GM12878 (cell line): Measurements from ENCODE around the gene RCC1.
"Not testable (repeated sequence)": the region's sequence is repeated elsewhere in the genome, so short reads cannot be mapped to it uniquely, and the experiment has no call there.

ENCODE experiments used
- BHLHE40 ChIP-seq, 2 experiments: fragments of 450-650 bp in 1 of 2; IDR thresholded peaks; 2 replicates each; pipeline ENCODE4 v1.6.1; 2011 to 2017; ENCODE audit warnings: low read depth in 2 of 2, borderline replicate concordance in 1 of 2, improper control_type of control experiment in 1 of 2, low read length in 1 of 2, mild to moderate bottlenecking in 1 of 2
- CHD2 ChIP-seq: IDR thresholded peaks from 2 replicates; pipeline ENCODE4 v1.6.1; 2011; ENCODE audit warnings: low read depth, low read length, improper control_type of control experiment, borderline replicate concordance
- CTCF ChIP-seq, 3 experiments: IDR thresholded peaks in 2 of 3; conservative IDR thresholded peaks in 1 of 3; 2 replicates each; pipeline ENCODE4 v1.5.1; 2011; ENCODE audit warnings: low read depth in 3 of 3, low read length in 3 of 3, mild to moderate bottlenecking in 3 of 3, control low read depth in 2 of 3, moderate library complexity in 2 of 3, inconsistent platforms in 1 of 3, mixed read lengths in 1 of 3; ENCODE audit not compliant: control insufficient read depth in 2 of 3, insufficient read depth in 1 of 3; ENCODE audit errors: extremely low read depth in 1 of 3
- ELK1 ChIP-seq: IDR thresholded peaks from 2 replicates; pipeline ENCODE4 v1.6.1; 2012; ENCODE audit warnings: low read depth, low read length, improper control_type of control experiment
- POLR2A ChIP-seq: IDR thresholded peaks from 2 replicates; pipeline ENCODE4 v1.6.1; 2011; ENCODE audit warnings: low read depth, mild to moderate bottlenecking, low read length
- POLR2AphosphoS5 ChIP-seq: IDR thresholded peaks from 2 replicates; pipeline ENCODE4 v1.6.1; 2011; ENCODE audit warnings: mild to moderate bottlenecking, low read length, inconsistent platforms
- RELA ChIP-seq: fragments of 450-650 bp; IDR thresholded peaks from 2 replicates; pipeline ENCODE4 v1.8.0; 2014; ENCODE audit warnings: borderline replicate concordance; ENCODE audit not compliant: partially characterized antibody
- RELB ChIP-seq: fragments of 450-650 bp; IDR thresholded peaks from 2 replicates; pipeline ENCODE4 v1.6.1; 2017; ENCODE audit warnings: low read depth, mild to moderate bottlenecking, moderate library complexity
- TARDBP ChIP-seq: IDR thresholded peaks from 2 replicates; pipeline ENCODE4 v1.6.1; 2016; ENCODE audit warnings: borderline replicate concordance
- ZNF274 ChIP-seq: IDR thresholded peaks from one replicate; pipeline ENCODE4 v1.8.0; 2011; ENCODE audit not compliant: insufficient read length, insufficient read depth
- ZNF384 ChIP-seq: IDR thresholded peaks from 2 replicates; pipeline ENCODE4 v1.6.1; 2012; ENCODE audit warnings: low read depth, mild to moderate bottlenecking, low read length, improper control_type of control experiment, borderline replicate concordance

GRCh38 chr1:28520796-28521195 lies 15.0 kb downstream of the RCC1 start:
- not testable (repeated sequence) for TF ChIP-seq TARDBP; POLR2AphosphoS5; ZNF274; POLR2A; RELA; CTCF (IDR thresholded peaks at IDR 0.05 in 2 of 3, conservative IDR thresholded peaks at IDR 0.05 in 1 of 3; ENCODE audit: control insufficient read depth in 2 of 3, extremely low read depth in 1 of 3, insufficient read depth in 1 of 3, low read depth in 3 of 3, low read length in 3 of 3); ELK1; RELB; ZNF384; CHD2
- peak in 1 of 2 experiments; percentile 18; a peak in 1 of 4 replicates for TF ChIP-seq BHLHE40 (IDR thresholded peaks at IDR 0.05; ENCODE audit: borderline replicate concordance in 1 of 2, low read depth in 2 of 2, low read length in 1 of 2)
